Breast epithelium (tissue), 4 donors: Measurements from ENCODE around the gene SAMD8. TPM values are rescaled to one million over a fixed set of nuclear protein-coding genes. Genes with fewer than 3 reads are reported as not detected.

ENCODE experiments used
- DNase-seq, 2 donors: peaks; one replicate each; pipeline ENCODE4 v3.0.0-alpha.2; 2019; ENCODE audit warnings: low spot score in 2 of 2
- H3K27ac ChIP-seq, 2 donors: fragments of 200-600 bp; sonication (generic) in 1 of 2; one replicate each; pipeline ENCODE4 v1.5.1; 2016 to 2019; ENCODE audit warnings: mild to moderate bottlenecking in 1 of 2
- H3K27me3 ChIP-seq, 2 donors: fragments of 200-600 bp; sonication (generic) in 1 of 2; one replicate each; pipeline versions ENCODE4 v1.5.1 to v1.6.0; 2017 to 2019; ENCODE audit warnings: control low read depth in 1 of 2, mild to moderate bottlenecking in 1 of 2
- H3K36me3 ChIP-seq: fragments of 200-600 bp; one replicate; pipeline ENCODE4 v1.5.1; 2019
- H3K4me1 ChIP-seq, 2 donors: fragments of 200-600 bp; sonication (generic); one replicate each; pipeline ENCODE4 v1.5.1; 2016 to 2019; ENCODE audit warnings: control low read depth in 1 of 2
- H3K4me3 ChIP-seq, 3 donors: fragments of 200-600 bp; sonication (generic); 1 replicate in 2 of 3; 2 replicates in 1 of 3; pipeline ENCODE4 v1.5.1; 2016 to 2019; ENCODE audit warnings: mild to moderate bottlenecking in 3 of 3, moderate library complexity in 2 of 3
- H3K9me3 ChIP-seq, 2 donors: fragments of 200-600 bp; sonication (generic) in 1 of 2; one replicate each; pipeline ENCODE4 v1.5.1; 2016 to 2019; ENCODE audit warnings: control low read depth in 1 of 2
- POLR2A ChIP-seq: fragments of 450-650 bp; IDR thresholded peaks from one replicate; pipeline ENCODE4 v1.6.1; 2016; ENCODE audit warnings: antibody characterized with exemption, mild to moderate bottlenecking, moderate library complexity
- POLR2AphosphoS5 ChIP-seq, 3 donors: sonication (generic); formaldehyde crosslinking; IDR thresholded peaks; one replicate each; pipeline ENCODE4 v1.6.1; 2017; ENCODE audit warnings: antibody characterized with exemption in 3 of 3
- intact Hi-C: fragments of 100-400 bp; cut with DNase I; formaldehyde crosslinking; loops from one replicate; pipeline ENCODE4 v1.15.1; 2023; ENCODE audit warnings: low total_unique reads
- total RNA-seq, 3 donors: library from RNA; depleted of rRNA; stranded (reverse); fragments of >200 nt; gene quantifications; one replicate each; pipeline ENCODE4 v1.1.0, GENCODE V29; 2016
- TF ChIP-seq, protein P1 (sequence below), 3 donors: fragments of 450-650 bp; IDR thresholded peaks; one replicate each; pipeline ENCODE4 v1.5.1; 2016 to 2017; ENCODE audit warnings: antibody characterized with exemption in 3 of 3, mild to moderate bottlenecking in 3 of 3, moderate library complexity in 3 of 3

The SAMD8 gene
- total RNA-seq, 3 donors from 2014 or later: 41.0 to 45.2 (median 41.3) TPM

DNA sequence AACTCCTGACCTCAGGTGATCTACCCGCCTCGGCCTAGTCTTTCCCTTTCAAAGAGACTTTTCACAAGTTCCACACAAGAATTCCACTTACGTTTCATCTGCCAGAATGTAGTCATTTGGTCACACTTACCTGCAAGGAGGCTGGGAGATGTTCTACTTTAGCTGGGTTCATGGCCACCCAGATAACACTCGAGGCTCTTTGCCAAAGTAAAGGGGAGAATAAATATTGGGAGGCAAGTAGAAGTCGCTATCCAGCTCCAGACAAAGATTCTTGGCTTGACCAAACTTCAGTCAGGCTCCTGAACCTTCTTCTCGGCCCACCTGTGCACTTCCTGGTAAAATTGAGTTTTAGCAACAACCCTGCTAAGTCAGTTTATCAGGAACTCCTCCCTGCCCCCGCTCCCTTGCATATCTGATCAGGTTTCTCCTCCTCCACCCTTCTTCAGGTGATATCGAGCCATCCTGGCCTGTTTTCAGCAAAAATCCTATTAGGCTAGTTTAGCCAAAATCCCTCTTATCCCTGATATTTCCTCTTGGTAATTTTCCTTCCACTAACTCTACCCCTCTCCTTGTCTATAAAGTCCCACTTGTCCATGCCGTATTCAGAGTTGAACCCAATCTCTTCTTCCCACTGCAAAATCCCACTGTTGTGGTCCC lies 25.1 kb upstream of the SAMD8 start:
- H3K4me1 ChIP-seq: no peaks in the 10 kb centered on the region
- no peaks in the 10 kb centered on the region for H3K27me3 ChIP-seq
- no peak overlapping the region for H3K27ac ChIP-seq
- TF ChIP-seq, protein P1, sequence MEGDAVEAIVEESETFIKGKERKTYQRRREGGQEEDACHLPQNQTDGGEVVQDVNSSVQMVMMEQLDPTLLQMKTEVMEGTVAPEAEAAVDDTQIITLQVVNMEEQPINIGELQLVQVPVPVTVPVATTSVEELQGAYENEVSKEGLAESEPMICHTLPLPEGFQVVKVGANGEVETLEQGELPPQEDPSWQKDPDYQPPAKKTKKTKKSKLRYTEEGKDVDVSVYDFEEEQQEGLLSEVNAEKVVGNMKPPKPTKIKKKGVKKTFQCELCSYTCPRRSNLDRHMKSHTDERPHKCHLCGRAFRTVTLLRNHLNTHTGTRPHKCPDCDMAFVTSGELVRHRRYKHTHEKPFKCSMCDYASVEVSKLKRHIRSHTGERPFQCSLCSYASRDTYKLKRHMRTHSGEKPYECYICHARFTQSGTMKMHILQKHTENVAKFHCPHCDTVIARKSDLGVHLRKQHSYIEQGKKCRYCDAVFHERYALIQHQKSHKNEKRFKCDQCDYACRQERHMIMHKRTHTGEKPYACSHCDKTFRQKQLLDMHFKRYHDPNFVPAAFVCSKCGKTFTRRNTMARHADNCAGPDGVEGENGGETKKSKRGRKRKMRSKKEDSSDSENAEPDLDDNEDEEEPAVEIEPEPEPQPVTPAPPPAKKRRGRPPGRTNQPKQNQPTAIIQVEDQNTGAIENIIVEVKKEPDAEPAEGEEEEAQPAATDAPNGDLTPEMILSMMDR (IDR thresholded peaks at IDR 0.05): no peak
- no peak for TF ChIP-seq POLR2AphosphoS5 (IDR thresholded peaks at IDR 0.05)
- no peak for TF ChIP-seq POLR2A
- no peak overlapping the region for H3K4me3 ChIP-seq
- no peaks in the 10 kb centered on the region for H3K36me3 ChIP-seq
- intact Hi-C loops: no loop called here
- no peaks in the 10 kb centered on the region for H3K9me3 ChIP-seq
- DNase-seq: no peak

DNA sequence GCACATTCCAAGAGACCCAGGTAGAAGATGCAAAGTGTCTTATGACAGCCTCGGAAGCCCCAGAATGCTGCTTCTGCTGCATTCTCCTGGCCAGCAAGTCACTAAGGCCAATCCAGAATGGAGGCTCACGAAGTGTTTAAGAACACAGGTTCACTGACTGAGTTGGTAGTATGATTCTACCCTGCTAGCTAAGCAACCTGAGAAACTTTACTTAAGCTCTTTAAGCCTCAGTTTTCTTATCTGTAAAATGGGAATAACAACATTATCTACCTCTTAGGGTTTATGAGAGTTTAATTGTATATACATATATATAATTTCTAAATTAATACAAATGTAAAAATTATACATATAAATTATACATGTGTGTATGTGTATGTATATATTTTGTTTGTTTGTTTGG lies 22.8 kb upstream of the SAMD8 start:
- TF ChIP-seq POLR2A (no peak), POLR2AphosphoS5 (IDR thresholded peaks at IDR 0.05) (no peak)
- no peak for DNase-seq
- no peaks in the 10 kb centered on the region for H3K27me3 ChIP-seq
- H3K4me1 ChIP-seq: no peaks in the 10 kb centered on the region
- no peaks in the 10 kb centered on the region for H3K36me3 ChIP-seq
- intact Hi-C loops: no loop called here
- no peaks in the 10 kb centered on the region for H3K9me3 ChIP-seq
- no peak overlapping the region for H3K4me3 ChIP-seq
- H3K27ac ChIP-seq: no peak overlapping the region

DNA sequence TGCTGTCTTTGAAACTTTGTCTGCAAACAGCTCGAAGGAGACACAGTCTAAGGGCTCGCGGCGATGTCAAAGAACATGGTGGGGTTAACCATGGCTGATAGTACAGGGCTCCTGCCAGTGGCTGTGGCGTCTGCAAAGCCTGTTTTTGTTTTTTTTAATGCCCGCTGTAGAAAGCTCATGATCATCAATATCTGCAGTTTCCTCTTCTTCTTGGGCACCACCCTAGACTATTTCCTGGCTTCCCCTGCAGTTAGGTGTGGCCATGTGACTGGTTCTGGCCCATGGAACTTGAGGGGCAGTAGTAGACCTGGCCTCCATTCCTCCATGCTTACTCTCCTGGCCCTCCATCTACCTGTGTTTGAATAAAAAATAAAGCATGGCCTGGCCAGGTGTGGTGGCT lies 21.8 kb upstream of the SAMD8 start:
- no peaks in the 10 kb centered on the region for H3K27me3 ChIP-seq
- TF ChIP-seq POLR2AphosphoS5 (IDR thresholded peaks at IDR 0.05) (no peak), POLR2A (no peak)
- TF ChIP-seq, protein P1 (IDR thresholded peaks at IDR 0.05): no peak
- H3K4me3 ChIP-seq: no peak overlapping the region
- H3K36me3 ChIP-seq: no peaks in the 10 kb centered on the region
- intact Hi-C loops: no loop called here
- no peaks in the 10 kb centered on the region for H3K4me1 ChIP-seq
- H3K9me3 ChIP-seq: no peaks in the 10 kb centered on the region
- no peak overlapping the region for H3K27ac ChIP-seq
- no peak for DNase-seq

DNA sequence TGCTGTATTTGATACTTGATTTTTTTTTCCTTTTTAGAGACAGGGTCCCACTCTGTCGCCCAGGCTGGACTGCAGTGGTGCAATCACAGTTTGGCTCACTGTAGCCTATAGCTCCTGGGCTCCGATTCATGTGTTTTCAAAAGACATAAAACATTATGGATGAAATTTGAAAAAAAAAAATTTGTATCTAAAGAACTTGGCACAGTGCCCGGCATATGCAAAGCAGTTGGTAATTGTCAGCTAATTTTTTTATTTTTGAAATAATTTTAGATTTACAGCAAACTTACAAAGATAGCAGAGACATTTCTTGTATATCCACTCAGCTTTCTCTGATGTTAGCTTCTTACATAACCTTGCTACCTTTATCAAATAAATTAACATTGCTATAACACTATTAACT lies 20.3 kb upstream of the SAMD8 start:
- intact Hi-C loops: no loop called here
- no peak for TF ChIP-seq POLR2AphosphoS5 (IDR thresholded peaks at IDR 0.05)
- no peak for TF ChIP-seq POLR2A
- TF ChIP-seq, protein P1 (IDR thresholded peaks at IDR 0.05): no peak
- no peaks in the 10 kb centered on the region for H3K4me1 ChIP-seq
- H3K4me3 ChIP-seq: no peak overlapping the region
- no peaks in the 10 kb centered on the region for H3K9me3 ChIP-seq
- no peaks in the 10 kb centered on the region for H3K27me3 ChIP-seq
- no peaks in the 10 kb centered on the region for H3K36me3 ChIP-seq
- no peak for DNase-seq
- no peak overlapping the region for H3K27ac ChIP-seq

DNA sequence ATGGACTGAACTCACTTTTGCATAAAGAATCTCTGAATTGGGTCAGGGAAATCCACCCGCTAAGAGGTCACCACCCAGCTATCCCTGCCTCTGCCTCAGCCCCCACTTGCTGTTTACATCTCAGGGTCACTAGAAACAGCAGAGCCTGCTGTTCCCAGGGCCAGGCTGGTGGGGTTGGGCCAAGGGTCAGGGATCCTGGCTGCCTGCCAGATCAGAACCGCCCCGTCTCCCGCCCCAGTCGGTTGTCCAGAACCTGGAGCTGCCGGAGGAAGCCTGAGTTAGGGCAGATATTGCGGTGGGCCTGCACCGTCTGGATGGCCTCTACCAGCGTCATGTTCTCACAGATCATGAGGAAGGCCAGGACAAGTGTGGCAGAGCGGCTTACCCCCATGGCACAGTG lies 17.0 kb upstream of the SAMD8 start:
- TF ChIP-seq POLR2AphosphoS5 (IDR thresholded peaks at IDR 0.05): no peak
- TF ChIP-seq POLR2A: no peak
- TF ChIP-seq, protein P1 (IDR thresholded peaks at IDR 0.05): no peak
- no peaks in the 10 kb centered on the region for H3K27me3 ChIP-seq
- H3K9me3 ChIP-seq: no peaks in the 10 kb centered on the region
- no peak overlapping the region for H3K27ac ChIP-seq
- no peak overlapping the region for H3K4me3 ChIP-seq
- intact Hi-C loops: no loop called here
- no peaks in the 10 kb centered on the region for H3K4me1 ChIP-seq
- no peaks in the 10 kb centered on the region for H3K36me3 ChIP-seq
- no peak for DNase-seq
